Measurements from ENCODE around the gene CNTFR. TPM values are rescaled to one million over a fixed set of nuclear protein-coding genes. Genes with fewer than 3 reads are reported as not detected.

CNTFR gene
- total and polyA plus RNA-seq, 2 donors (not counting 1 experiment from before 2014, with no cell fraction given) = not detected

DNA sequence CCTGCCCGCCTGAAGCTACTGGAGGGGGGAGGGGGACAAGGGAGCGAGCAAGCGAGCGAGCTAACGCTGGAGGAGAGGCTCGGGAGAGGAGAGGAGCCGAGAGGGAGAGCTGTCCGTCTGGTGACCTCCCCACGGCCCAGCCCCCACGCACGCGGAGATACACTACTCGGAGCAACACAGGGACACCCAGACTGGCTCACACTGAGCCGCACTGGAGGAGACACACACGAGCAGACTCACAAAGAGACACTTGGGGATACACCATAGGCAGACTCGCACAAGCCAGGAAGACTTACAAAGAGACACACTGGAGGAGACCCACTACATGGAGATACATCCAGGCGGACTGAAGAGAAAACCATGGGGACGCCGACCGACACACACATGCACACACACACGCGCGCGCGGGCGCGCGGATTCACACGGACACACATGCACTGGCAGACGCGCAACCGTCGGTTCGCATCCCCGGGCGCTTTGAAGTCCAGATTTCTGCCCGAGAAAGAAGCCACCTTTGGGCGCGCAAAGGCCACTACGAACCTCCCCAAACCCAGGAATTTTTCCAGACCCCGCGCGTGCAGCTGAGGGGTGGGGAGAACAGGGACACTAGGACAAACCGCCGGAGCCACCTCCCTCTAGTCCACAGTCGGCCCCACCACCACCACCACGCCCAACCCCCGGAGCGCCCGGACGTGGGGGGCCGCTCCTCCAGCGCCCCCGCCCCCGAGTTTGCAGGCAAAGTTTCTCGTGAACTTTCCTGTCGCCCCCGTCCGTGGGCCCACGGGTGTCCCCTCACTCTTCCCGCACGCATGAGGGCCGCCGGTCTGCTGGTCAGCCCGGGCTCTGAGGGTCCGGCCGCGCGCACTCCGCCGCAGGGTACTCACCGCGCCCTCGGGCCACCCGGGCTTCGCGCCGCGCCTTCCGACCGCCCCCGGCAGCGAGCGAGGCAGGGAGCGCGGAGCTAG is 571 bp downstream of the CNTFR start:
- TF ChIP-seq, protein P1, sequence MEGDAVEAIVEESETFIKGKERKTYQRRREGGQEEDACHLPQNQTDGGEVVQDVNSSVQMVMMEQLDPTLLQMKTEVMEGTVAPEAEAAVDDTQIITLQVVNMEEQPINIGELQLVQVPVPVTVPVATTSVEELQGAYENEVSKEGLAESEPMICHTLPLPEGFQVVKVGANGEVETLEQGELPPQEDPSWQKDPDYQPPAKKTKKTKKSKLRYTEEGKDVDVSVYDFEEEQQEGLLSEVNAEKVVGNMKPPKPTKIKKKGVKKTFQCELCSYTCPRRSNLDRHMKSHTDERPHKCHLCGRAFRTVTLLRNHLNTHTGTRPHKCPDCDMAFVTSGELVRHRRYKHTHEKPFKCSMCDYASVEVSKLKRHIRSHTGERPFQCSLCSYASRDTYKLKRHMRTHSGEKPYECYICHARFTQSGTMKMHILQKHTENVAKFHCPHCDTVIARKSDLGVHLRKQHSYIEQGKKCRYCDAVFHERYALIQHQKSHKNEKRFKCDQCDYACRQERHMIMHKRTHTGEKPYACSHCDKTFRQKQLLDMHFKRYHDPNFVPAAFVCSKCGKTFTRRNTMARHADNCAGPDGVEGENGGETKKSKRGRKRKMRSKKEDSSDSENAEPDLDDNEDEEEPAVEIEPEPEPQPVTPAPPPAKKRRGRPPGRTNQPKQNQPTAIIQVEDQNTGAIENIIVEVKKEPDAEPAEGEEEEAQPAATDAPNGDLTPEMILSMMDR (IDR thresholded peaks at IDR 0.05) = no peak
- no peak for TF ChIP-seq EZH2 (IDR thresholded peaks at IDR 0.05; ENCODE audit: borderline replicate concordance, insufficient read depth, low read depth, low read length, poor library complexity, severe bottlenecking)
- 5% methylated on average over 79 of the region's 86 CpGs for whole genome bisulfite sequencing (ENCODE audit: insufficient coverage)
- H3K4me2 ChIP-seq (replicated peaks; ENCODE audit: low read depth, low read length, poor library complexity, severe bottlenecking) = peak overlapping the region; percentile 99
- ChIA-PET POLR2A (no interaction called here), CTCF (interaction anchor here (1.5 kb wide), 1 partner anchor 151 kb away, joined by 3 read pairs; no protein-coding TSS in a partner anchor)
- peak overlapping the region in 1 of 5 experiments; percentile 73 for H3K4me3 ChIP-seq (ENCODE audit: control extremely low read depth in 1 of 5, extremely low read depth in 1 of 5, insufficient read depth in 1 of 5, low read depth in 2 of 5, low read length in 4 of 5)
- Mint-ChIP-seq H3K9me3 (ENCODE audit: insufficient read depth) (no peaks in the 10 kb centered on the region), H3K4me1 (peaks cover 40% of the 10 kb centered on the region), H3K27me3 (peaks cover 83% of the 10 kb centered on the region), H3K27ac (no peak overlapping the region), H3K4me3 (peak overlapping the region; percentile 81)
- ATAC-seq (ENCODE audit: low read depth) (no peak), DNase-seq (peak; percentile 37)
- H3K27me3 ChIP-seq (replicated peaks in 1 of 4; ENCODE audit: control extremely low read depth in 1 of 4, control insufficient read depth in 3 of 4, insufficient read depth in 4 of 4, low read length in 3 of 4) = peaks cover 0 to 92% (median 64%) of the 10 kb centered on the region in 4 experiments
- intact Hi-C loops (cut with micrococcal nuclease) = no loop called here
- no peak overlapping the region for H3K9ac ChIP-seq (ENCODE audit: low read length)
- H2AFZ ChIP-seq (ENCODE audit: insufficient read depth, low read depth, low read length, poor library complexity, severe bottlenecking) = no peak overlapping the region
- H3K79me2 ChIP-seq (ENCODE audit: control insufficient read depth, insufficient read depth, low read length) = no peaks in the 10 kb centered on the region
- no peaks in the 10 kb centered on the region for H3K36me3 ChIP-seq (replicated peaks in 1 of 2; ENCODE audit: control extremely low read depth in 1 of 2, control insufficient read depth in 1 of 2, extremely low read depth in 1 of 2, insufficient read depth in 2 of 2, low read length in 1 of 2)
- H4K20me1 ChIP-seq (ENCODE audit: control insufficient read depth, insufficient read depth, low read length, poor library complexity, severe bottlenecking) = no peaks in the 10 kb centered on the region
- no peak overlapping the region for H3K27ac ChIP-seq (ENCODE audit: low read length in 2 of 2)
- H3K4me1 ChIP-seq (ENCODE audit: control insufficient read depth in 2 of 2, insufficient read depth in 2 of 2, low read length in 2 of 2) = peaks cover 46 to 49% of the 10 kb centered on the region in 2 donors
- peaks cover 0 to 28% (median 0%) of the 10 kb centered on the region in 3 donors for H3K9me3 ChIP-seq (ENCODE audit: control extremely low read depth in 1 of 3, control insufficient read depth in 2 of 3, insufficient read depth in 1 of 3, low read length in 2 of 3)

- WGBS (ENCODE audit: insufficient coverage) = 48% methylated on average over 2 of the region's 2 CpGs
- no peak overlapping the region for H3K27ac Mint-ChIP-seq
- Histone ChIP-seq H3K9ac (ENCODE audit: low read length) (no peak overlapping the region), H3K27ac (ENCODE audit: low read length in 2 of 2) (no peak overlapping the region), H3K9me3 (ENCODE audit: control extremely low read depth in 1 of 3, control insufficient read depth in 2 of 3, insufficient read depth in 1 of 3, low read length in 2 of 3) (peaks cover 0 to 28% (median 0%) of the 10 kb centered on the region in 3 donors), H3K27me3 (replicated peaks in 1 of 4; ENCODE audit: control extremely low read depth in 1 of 4, control insufficient read depth in 3 of 4, insufficient read depth in 4 of 4, low read length in 3 of 4) (peaks cover 0 to 89% (median 54%) of the 10 kb centered on the region in 4 experiments), H3K4me1 (ENCODE audit: control insufficient read depth in 2 of 2, insufficient read depth in 2 of 2, low read length in 2 of 2) (peaks cover 37 to 39% of the 10 kb centered on the region in 2 donors), H3K4me3 (ENCODE audit: control extremely low read depth in 1 of 5, extremely low read depth in 1 of 5, insufficient read depth in 1 of 5, low read depth in 2 of 5, low read length in 4 of 5) (no peak overlapping the region), H3K79me2 (ENCODE audit: control insufficient read depth, insufficient read depth, low read length) (no peaks in the 10 kb centered on the region), H2AFZ (ENCODE audit: insufficient read depth, low read depth, low read length, poor library complexity, severe bottlenecking) (no peak overlapping the region), H4K20me1 (ENCODE audit: control insufficient read depth, insufficient read depth, low read length, poor library complexity, severe bottlenecking) (no peaks in the 10 kb centered on the region), H3K36me3 (replicated peaks in 1 of 2; ENCODE audit: control extremely low read depth in 1 of 2, control insufficient read depth in 1 of 2, extremely low read depth in 1 of 2, insufficient read depth in 2 of 2, low read length in 1 of 2) (no peaks in the 10 kb centered on the region), H3K4me2 (replicated peaks; ENCODE audit: low read depth, low read length, poor library complexity, severe bottlenecking) (no peak overlapping the region)
- POLR2A ChIA-PET = no interaction called here
- H3K4me1 Mint-ChIP-seq = peaks cover 35% of the 10 kb centered on the region
- H3K4me3 Mint-ChIP-seq = no peak overlapping the region
- intact Hi-C loops (cut with micrococcal nuclease) = no loop called here
- CTCF ChIA-PET = interaction anchor here (0.6 to 0.9 kb wide), 3 partner anchors 12 to 1435 kb away, joined by 3 to 4 read pairs (median 3); no protein-coding TSS in a partner anchor
- ATAC-seq (ENCODE audit: low read depth) (no peak), DNase-seq (no peak)
- TF ChIP-seq, protein P1 (IDR thresholded peaks at IDR 0.05) = no peak
- no peak for TF ChIP-seq EZH2 (IDR thresholded peaks at IDR 0.05; ENCODE audit: borderline replicate concordance, insufficient read depth, low read depth, low read length, poor library complexity, severe bottlenecking)
- no peaks in the 10 kb centered on the region for H3K9me3 Mint-ChIP-seq (ENCODE audit: insufficient read depth)
- H3K27me3 Mint-ChIP-seq = peaks cover 84% of the 10 kb centered on the region
Measured at GRCh38 chr9:34587271-34587670, 2.3 kb downstream of the CNTFR start.

All from B cell (primary cell).